Right renal cortex interstitium (tissue), 3 donors: ENCODE data around the gene MSLN. TPM values are rescaled to one million over a fixed set of nuclear protein-coding genes. Genes with fewer than 3 reads are reported as not detected.
"Not testable (repeated sequence)": the region's sequence is repeated elsewhere in the genome, so short reads cannot be mapped to it uniquely, and the experiment has no call there.

Source experiments
- DNase-seq, 3 donors: peaks; one replicate each; pipeline ENCODE4 v3.0.0-alpha.2; 2013; ENCODE audit warnings: low read depth in 3 of 3, low spot score in 2 of 3
- polyA plus RNA-seq, 3 donors: library from polyadenylated mRNA; unstranded; fragments of 120-200 nt; gene quantifications; one replicate each; pipeline ENCODE4 v1.2.1, GENCODE V29; 2013; ENCODE audit not compliant: insufficient read length in 3 of 3

MSLN gene
- 10 to 100 TPM; 12.1 to 24.9 (median 13.8) TPM for polyA plus RNA-seq

DNA sequence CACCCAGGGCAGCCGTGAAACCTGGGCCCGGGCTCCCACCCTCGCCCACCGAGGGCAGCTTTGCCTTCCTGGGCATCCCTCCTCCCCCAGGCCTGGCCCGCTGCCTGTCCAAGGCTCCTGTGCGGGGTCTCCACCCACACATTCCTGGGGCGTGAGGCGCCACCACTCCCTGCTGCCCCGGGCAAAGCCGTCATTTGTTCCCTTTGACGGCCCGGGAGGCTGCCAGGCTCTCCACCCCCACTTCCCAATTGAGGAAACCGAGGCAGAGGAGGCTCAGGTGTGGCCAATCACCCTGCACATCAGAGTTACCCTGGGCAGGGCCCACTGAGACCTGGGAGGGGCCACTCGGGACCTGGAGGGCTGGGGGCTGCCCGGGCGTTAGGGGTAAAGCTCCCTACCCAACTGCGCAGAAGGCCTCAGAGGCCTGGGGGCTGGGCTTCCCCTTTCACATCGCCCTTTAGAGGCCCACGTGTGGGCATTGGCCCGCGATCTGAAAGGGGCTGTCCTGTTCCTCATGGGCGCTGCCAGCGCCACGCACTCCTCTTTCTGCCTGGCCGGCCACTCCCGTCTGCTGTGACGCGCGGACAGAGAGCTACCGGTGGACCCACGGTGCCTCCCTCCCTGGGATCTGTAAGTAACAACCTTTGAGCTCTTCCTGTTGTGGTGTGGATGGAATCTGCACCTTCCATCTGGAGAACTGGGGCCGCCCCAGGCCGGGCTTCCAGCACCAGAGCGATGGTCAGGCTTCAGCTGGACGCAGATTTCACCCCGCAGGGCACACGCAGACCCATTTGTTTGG lies at the start of gene MSLN:
MSLN (plus strand) TSS at position 190 of the 799 bp plus-strand sequence. CDS start 1,947 bp downstream, outside the sequence.
- no peak for DNase-seq

DNA sequence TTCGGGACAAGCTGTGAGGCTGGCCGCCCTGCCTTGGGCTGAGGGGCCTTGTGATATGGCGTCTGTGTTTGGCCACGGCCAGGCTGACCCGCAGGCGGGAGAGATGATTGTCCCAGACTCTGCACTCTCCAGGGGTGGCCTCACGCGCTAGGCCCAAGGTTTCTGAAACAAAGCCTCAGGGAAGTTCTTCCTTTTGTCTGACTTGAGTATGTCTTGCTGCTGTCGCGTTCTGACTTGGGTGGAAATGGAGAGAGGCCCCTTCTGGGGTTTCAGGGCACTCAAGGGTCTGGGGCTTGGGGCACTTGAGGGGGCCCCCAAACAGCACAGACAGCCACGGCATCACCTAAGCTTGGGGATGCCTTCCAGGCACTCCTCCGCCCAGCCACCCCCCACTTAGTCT lies 49.5 kb upstream of the MSLN start:
- no peak for DNase-seq

DNA sequence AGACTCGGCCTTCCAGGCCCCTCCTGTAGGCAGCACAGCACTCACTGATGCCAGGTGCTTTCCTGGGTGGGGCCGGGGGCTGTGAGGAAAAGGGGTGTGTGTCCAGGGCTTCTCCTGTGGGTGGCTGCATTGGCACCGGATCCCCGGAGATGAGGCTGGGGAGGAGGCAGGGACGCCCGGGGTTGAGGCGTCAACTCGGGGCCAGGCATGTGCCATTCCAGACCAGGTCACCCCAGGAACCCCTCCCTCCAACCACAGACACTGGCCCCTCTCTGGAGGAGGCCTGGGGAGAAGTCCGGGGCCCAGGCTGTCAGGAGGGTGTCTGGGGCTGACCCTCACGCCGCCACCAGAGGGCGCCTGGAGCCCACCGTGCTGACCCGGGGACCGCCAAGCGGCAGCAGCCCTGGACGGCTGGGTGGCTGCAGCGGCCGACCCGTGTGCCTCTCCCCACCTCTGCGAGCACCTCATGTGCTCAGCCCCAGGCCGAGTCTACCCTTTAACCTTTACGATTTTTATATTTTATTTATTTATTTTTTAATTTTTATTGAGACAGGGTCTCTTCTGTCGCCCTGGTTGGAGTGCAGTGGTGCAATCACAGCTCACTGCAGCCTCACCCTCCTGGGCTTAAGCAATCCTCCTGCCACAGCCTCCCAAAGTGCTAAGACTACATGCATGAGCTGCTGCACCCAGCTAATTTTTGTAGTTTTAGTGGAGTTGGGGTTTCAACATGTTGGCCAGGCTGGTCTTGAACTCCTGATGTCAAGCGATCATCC lies 48.8 kb upstream of the MSLN start:
- no peak for DNase-seq

DNA sequence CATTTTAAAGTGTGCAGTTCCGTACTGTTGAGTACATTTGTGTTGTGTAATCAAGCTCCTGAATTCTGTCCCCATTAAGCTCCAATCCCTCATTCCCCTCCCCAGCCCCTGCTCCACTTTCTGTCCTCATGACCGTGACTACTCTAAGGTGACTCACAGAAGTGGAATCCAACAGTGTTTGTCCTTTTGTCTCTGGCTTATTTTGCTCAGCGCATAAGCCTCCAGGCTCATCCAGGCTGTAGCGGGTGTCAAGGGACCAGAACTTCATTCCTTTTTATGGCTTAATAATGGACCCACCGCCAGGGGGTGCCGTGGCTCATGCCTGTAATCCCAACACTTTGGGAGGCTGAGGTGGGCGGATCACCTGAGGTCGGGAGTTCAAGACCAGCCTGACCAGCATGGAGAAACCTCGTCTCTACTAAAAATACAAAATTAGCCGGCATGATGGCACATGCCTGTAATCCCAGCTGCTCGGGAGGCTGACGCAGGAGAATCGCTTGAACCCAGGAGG lies 47.7 kb upstream of the MSLN start:
- DNase-seq, result not testable (repeated sequence)

DNA sequence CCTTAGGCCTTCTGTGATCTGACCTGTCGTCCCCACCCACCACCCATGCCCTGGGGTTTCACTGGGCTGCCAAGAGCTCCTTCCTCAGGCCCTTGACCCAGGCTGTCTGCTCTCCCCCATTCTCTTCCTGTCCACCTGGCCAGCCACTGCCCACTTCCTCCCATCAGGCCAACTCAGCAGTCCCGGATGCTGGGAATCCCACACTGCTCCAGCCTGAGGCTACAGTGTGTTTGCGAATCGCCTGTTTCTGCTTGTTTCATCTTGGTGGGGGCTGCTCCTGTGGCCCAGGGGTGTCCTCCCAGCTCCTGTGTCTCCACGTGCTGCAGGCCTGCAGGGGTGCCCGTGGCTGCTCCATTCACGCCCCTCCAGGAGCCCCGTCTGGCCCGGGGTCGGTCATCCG lies 46.5 kb upstream of the MSLN start:
- no peak for DNase-seq

DNA sequence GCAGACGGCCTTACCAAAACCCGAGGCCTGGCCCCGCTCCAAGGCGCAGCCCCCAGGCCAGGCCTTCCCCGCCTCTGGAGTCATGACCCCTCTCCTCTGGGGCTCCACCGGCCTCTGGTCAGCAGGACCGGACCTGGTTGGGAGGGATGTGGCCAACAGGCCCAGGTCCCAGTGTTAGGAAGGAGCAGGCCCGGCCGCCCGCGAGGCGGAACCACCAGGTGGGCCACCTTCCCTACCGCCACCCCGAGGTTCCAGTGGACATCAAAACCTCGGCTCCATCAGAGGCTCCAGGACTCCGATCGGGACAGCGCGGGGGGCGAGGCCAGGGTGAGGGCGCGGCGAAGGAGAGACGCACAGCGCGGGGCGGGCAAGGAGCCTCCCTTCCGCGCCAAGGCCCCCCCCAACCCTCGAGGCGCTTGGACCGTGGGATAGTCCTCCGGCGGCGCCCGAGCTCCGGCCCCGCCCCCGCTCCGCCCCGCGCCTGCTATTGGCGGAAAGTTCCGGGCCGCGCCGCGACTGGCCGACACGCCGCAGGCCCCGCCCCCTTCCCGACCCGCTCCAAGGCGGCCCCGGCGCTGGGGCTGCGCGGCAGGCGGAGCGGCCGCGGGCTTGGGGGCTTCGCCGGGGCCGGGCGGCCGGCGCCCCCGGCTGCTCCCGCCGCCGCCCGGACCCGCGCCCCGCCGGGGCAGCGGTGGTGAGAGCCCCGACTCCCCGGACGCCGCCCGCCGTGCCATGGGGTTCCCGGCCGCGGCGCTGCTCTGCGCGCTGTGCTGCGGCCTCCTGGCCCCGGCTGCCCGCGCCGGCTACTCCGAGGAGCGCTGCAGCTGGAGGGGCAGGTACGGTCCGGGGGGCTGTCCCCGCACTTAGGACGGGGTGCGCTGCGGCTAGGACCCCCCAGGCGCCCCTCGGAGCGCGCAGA lies 45.7 kb upstream of the MSLN start, which contains the start of gene METRN:
METRN (plus strand) TSS at position 561 of the 919 bp plus-strand sequence; CDS start at position 733, 172 bp downstream.
- peak in 1 of 3 donors; percentile 76 for DNase-seq

DNA sequence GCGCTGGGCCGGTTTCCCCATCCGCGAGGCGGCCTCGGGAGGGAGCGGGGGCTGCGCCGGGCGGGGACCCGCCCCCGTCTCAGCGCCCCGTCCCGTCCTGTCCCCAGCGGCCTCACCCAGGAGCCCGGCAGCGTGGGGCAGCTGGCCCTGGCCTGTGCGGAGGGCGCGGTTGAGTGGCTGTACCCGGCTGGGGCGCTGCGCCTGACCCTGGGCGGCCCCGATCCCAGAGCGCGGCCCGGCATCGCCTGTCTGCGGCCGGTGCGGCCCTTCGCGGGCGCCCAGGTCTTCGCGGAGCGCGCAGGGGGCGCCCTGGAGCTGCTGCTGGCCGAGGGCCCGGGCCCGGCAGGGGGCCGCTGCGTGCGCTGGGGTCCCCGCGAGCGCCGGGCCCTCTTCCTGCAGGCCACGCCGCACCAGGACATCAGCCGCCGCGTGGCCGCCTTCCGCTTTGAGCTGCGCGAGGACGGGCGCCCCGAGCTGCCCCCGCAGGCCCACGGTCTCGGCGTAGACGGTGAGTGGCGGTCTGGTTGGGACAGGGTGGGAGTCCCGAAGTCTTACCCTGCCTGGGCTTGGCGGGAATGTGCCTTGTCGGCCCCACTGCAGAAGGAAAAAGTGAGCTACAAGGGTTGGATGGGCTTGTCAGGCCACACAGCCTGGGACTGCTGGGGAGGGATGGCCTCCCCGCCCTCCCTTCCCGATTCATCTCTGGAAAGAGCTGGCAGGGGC lies 44.9 kb upstream of the MSLN start:
- DNase-seq, result no peak

DNA sequence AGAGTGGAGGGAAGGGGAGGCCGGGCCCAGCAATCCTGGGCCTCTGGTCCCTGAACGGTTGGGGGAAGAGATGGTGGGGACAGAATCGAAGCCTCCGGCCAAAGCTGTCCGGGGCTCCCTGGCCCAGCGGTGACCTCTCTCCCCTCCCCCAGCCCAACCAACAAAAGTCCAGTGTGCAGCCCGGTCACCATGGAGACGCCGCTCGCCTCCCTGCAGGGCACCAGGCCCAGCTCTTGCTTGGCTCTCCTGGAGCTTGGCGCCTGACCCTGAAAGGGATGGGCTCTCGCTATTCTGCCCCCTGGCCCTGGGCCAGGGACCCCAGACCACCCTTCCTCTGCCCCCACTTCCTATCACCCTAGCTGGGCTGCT lies 44.4 kb upstream of the MSLN start:
- no peak for DNase-seq

DNA sequence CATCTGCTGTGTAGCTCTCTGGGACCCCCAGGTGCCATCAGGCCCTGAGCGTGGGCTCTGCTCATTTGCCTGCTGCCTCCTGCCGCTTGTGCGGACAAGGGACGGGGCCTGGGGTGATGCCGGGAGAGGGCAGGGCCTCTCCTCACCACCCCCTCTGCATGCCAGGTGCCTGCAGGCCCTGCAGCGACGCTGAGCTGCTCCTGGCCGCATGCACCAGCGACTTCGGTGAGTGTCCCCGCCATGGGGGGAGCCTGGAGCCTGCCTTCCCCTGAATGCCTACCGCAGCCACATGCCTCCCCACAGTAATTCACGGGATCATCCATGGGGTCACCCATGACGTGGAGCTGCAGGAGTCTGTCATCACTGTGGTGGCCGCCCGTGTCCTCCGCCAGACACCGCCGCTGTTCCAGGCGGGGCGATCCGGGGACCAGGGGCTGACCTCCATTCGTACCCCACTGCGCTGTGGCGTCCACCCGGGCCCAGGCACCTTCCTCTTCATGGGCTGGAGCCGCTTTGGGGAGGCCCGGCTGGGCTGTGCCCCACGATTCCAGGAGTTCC lies 43.7 kb upstream of the MSLN start:
- no peak for DNase-seq

DNA sequence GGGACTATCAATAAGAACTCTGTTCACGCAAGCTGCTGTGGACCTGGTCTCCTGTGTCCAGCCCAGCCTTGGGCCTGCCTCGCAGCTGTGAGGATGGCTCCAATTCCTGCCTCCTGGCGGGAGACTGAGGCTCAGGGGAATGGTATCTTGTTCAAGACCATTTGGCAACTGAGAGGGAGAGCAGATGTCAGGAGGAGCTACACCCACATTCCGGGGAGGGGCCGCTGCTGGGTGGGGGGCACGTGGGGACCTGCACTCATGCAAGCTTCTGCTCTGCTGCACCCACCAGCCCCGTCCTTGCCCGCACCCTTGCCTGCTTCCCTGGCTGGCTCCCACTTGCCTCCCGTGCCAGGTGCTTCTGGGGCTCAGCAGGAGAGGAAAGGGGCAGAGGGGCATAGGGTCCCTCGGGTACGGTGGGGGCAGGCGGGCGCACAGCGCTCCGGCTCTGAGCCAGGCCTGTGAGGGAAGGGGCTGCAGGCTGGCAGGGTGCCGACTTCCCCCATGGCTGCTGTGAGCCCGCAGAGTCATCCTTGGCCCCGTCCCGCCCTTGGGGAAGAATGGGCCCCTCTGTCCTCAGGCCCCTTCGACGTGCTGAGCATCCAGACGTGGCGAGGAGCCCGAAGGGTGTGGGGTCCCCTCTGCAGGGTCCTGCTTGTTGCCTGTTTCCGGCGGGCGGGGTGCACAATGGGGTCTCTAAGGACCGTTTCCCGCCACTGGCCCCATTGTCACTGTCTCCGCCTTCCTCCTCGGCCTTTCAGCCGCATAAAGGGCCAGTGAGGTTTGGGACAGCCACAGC lies 42.9 kb upstream of the MSLN start:
- no peak for DNase-seq

DNA sequence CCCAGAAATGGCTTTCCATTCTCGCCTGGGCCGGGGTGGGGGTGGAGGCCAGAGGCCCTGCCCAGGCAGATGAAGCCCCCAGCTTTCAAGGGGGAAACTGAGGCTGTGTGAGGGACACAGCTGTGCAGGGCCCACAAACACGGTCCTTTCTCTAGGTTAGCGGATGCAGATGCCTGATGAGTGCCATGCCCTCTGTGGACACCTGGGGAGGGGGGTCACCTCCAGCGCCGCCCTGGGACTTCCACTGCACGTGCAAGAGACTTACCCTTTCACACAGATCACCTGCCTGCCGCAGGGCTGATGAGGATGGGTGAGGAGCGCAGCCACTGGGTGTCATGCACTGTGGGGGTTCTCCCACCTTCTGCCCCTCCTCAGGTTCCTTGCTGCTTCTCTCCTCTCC lies 42.1 kb upstream of the MSLN start:
- no peak for DNase-seq

DNA sequence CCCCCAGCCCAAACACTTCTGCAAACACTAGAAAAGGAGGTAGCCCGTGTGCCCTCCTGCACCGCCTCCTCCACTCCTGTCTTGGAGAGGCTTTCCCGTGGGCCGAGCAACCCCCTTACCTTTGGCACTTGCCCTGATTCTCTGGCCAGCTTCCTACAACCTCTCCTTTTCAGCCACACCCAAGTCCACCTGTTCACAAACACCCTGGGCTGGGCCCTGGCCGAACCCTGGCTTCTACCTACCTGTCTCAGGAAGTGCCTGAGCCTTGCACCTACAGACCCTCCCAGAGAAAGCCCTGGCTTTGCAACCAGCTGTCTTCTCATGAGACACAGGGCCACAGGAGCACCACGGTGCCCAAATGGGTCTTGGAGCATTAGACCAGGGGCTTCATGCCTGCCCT lies 41.6 kb upstream of the MSLN start:
- no peak for DNase-seq

DNA sequence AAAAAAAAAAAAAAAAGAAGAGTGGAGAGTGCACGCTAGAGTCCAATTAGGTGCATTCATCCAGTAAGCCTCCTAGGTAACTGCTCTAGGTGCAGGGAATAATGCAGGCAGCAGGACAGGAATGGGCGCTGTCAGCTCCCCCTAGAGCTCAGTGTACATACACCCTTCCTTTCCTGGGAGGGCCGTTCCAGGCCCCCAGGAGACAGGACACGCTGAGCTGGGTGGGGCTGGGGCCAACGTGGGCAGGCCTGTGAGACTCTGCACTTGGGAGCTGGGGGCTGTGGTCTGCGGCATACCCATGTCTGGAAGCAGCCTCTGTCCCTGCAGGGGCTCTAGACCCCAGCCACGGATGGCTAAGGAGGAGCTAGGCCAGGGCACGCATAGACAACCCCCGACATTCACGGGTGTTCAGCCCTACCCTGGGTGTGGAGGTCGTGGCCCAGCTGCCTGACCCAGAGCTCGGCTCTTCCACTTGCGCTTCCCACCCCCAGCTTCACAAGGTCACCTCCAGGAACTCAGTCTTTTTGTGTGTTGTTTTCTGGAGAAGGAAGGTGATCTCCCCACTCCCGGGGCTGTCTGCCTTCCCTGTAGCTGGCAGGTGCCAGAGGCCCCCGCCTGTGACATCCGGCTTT lies 40.6 kb upstream of the MSLN start:
- no peak for DNase-seq

DNA sequence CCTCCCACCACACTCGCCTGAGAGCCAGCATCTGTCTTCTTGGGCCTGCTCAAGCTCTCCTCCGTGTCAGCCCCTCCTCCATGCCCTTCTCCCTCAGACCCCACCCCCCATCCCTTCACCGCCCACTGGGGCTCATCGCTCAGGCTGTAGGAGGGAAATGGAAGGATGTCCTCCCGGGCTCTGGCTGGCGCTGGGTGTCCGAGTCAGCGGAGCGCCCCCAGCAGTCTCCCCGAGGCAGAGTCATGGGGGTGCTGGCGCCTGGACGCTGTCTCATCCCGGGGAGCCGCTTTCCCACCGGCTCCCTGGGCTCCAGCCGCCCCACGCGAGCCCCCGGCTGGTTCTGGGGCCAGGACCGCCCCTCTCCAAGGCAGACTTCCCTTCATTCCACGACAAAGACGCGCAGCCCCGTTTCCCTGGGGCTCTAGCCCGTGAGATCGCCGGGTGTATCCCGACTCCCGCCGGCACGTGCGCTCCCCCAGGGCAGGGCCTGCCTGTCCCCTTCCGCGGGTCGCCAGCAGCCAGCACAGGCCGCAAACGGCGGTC lies 40.0 kb upstream of the MSLN start:
- DNase-seq, result no peak

DNA sequence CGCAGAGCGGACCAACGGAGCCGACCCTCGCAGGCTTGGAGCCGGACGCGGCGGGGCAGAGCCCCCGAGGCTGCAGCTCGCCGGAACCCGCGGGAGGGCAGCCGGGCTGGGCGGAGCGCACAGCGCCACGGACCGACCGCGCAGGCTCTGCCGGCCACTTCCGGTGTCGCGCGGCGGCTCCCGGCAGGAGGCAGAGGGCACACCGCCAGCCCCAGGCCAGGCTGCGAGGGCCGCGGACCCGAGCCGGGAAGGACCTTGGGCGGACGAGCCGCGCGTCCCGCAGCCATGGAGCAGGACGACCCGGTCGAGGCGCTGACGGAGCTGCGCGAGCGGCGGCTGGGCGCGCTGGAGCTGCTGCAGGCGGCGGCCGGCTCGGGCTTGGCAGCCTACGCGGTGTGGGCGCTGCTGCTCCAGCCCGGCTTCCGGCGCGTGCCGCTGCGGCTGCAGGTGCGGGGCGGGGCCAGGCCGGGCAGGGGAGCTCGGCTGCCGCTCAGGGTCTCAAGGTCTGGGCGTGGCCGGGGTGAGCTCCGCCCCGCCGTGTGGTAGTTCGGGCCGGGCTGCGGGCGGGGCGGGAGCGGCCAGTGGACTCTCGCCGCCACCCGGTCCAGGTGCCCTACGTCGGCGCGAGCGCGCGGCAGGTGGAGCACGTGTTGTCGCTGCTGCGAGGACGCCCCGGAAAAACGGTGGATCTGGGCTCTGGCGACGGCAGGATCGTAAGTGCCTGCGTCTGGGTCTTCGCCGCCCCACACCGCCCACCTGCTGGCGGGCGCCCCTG lies 39.4 kb upstream of the MSLN start, which contains the start of gene ANTKMT:
ANTKMT (plus strand) TSS at position 157 of the 775 bp plus-strand sequence; CDS start at position 286, 129 bp downstream.
- peak in 1 of 3 donors; percentile 68 for DNase-seq

DNA sequence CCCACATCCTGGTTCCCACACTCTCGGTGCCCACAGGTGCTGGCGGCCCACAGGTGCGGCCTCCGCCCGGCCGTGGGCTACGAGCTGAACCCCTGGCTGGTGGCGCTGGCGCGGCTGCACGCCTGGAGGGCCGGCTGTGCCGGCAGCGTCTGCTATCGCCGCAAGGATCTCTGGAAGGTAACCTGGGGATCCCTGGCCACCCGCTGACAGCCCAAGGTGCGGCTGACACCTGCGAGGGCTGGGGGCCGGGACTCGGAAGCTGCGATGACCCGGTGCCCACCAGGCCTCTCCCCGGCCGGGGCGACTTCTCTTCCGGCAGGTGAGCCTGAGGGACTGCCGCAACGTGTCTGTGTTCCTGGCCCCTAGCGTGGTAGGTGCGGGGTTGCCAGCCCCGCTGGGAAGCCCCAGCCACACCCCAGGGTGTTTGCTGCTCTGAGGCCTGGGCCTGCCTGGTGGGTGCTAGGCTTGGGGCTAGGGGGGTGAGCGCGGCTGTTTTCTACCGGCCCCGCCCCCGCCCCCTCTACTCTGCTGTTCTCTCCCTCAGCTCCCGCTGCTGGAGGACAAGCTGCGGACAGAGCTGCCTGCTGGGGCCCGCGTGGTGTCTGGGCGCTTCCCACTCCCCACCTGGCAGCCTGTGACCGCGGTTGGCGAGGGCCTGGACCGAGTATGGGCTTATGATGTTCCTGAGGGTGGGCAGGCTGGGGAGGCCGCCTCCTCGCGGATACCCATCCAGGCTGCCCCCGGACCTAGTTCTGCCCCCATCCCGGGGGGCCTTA lies 38.6 kb upstream of the MSLN start:
- no peak for DNase-seq
